ENCODE data around the gene DUT. TPM values are rescaled to one million over a fixed set of nuclear protein-coding genes. Genes with fewer than 3 reads are reported as not detected.

DUT gene
- total RNA-seq, 1 experiment from 2014 or later: 155 TPM

DNA sequence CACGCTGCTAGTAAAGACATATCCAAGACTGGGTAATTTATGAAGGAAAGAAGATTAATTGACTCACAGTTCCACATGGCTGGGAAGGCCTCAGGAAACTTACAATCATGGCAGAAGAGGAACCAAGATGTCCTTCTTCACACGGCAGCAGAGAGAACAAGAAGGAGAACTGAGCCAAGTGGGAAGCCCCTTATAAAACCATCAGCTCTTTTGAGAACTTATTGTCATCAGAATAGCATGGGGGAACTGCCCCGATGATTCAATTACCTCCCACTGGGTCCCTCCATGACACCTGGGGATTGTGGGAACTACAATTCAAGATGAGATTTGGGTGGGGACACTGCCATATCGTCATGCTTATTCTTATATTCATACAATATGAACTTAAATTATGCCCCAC lies 49.0 kb downstream of the DUT start:
- Histone ChIP-seq H3K36me3 (ENCODE audit: insufficient read depth, low read length) (no peaks in the 10 kb centered on the region), H3K79me2 (ENCODE audit: low read length) (no peaks in the 10 kb centered on the region), H3K9ac (ENCODE audit: low read length) (no peak overlapping the region), H2AFZ (ENCODE audit: low read length) (no peak overlapping the region), H3K27ac (ENCODE audit: low read length) (no peak overlapping the region), H3K9me2 (replicated peaks; ENCODE audit: insufficient read depth, low read length) (no peaks in the 10 kb centered on the region), H3K4me2 (ENCODE audit: low read depth, low read length, poor library complexity, severe bottlenecking) (no peak overlapping the region), H3K9me3 (ENCODE audit: low read length) (no peaks in the 10 kb centered on the region), H3K27me3 (ENCODE audit: low read length) (no peaks in the 10 kb centered on the region), H3K4me3 (ENCODE audit: low read length) (no peak overlapping the region), H3K4me1 (ENCODE audit: low read length) (no peaks in the 10 kb centered on the region), H4K20me1 (ENCODE audit: insufficient read depth, low read depth, low read length) (no peaks in the 10 kb centered on the region)
- no peak for DNase-seq

DNA sequence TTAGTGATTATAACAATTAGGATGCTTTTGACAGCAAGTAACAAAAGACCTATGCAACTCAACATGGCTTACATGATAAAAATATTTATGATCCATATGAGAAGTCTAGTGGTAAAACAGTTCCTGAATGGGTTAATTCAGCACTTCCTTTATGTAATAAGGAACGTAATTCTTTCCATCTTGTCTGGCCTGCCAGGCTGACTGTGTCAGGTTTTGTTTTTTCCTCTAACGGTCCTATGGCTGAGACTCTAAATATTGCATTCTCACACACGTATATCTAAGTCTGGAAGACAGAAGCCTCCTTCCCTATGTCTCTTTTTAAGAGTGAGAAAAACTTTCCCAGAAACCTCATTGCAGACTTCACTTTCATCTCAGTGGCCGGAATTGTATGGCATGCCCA lies 50.6 kb downstream of the DUT start:
- Histone ChIP-seq H3K9me2 (replicated peaks; ENCODE audit: insufficient read depth, low read length) (no peaks in the 10 kb centered on the region), H2AFZ (ENCODE audit: low read length) (no peak overlapping the region), H3K36me3 (ENCODE audit: insufficient read depth, low read length) (no peaks in the 10 kb centered on the region), H3K4me3 (ENCODE audit: low read length) (no peak overlapping the region), H3K9ac (ENCODE audit: low read length) (no peak overlapping the region), H3K79me2 (ENCODE audit: low read length) (no peaks in the 10 kb centered on the region), H3K4me2 (ENCODE audit: low read depth, low read length, poor library complexity, severe bottlenecking) (no peak overlapping the region), H3K27ac (ENCODE audit: low read length) (no peak overlapping the region), H3K4me1 (ENCODE audit: low read length) (no peaks in the 10 kb centered on the region), H4K20me1 (ENCODE audit: insufficient read depth, low read depth, low read length) (no peaks in the 10 kb centered on the region), H3K9me3 (ENCODE audit: low read length) (no peaks in the 10 kb centered on the region), H3K27me3 (ENCODE audit: low read length) (no peaks in the 10 kb centered on the region)
- no peak for DNase-seq

DNA sequence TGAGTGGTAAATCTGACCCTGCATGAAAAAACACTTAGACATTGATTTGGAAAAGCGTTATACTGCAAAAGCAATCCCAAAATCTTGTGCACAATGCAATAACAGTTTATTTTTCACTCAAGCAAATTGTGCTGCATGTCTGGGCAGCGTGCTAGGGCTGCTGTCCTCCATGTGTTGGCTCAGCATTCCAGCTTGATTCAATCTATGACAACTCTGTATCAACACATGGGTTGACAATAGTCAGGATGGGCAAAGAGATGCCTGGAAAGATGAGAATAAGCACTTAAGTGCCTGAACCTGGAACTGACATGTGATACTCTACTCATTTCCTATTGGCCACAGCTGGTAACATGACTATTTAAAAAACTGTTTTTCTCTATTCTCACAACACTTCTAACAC lies 51.8 kb downstream of the DUT start:
- no peaks in the 10 kb centered on the region for H3K4me1 ChIP-seq (ENCODE audit: low read length)
- no peaks in the 10 kb centered on the region for H3K27me3 ChIP-seq (ENCODE audit: low read length)
- H3K4me3 ChIP-seq (ENCODE audit: low read length): no peak overlapping the region
- no peaks in the 10 kb centered on the region for H3K79me2 ChIP-seq (ENCODE audit: low read length)
- no peak overlapping the region for H3K9ac ChIP-seq (ENCODE audit: low read length)
- H3K9me2 ChIP-seq (replicated peaks; ENCODE audit: insufficient read depth, low read length): no peaks in the 10 kb centered on the region
- H3K4me2 ChIP-seq (ENCODE audit: low read depth, low read length, poor library complexity, severe bottlenecking): no peak overlapping the region
- H3K9me3 ChIP-seq (ENCODE audit: low read length): no peaks in the 10 kb centered on the region
- H3K27ac ChIP-seq (ENCODE audit: low read length): no peak overlapping the region
- H2AFZ ChIP-seq (ENCODE audit: low read length): no peak overlapping the region
- DNase-seq: no peak
- H4K20me1 ChIP-seq (ENCODE audit: insufficient read depth, low read depth, low read length): no peaks in the 10 kb centered on the region
- no peaks in the 10 kb centered on the region for H3K36me3 ChIP-seq (ENCODE audit: insufficient read depth, low read length)

DNA sequence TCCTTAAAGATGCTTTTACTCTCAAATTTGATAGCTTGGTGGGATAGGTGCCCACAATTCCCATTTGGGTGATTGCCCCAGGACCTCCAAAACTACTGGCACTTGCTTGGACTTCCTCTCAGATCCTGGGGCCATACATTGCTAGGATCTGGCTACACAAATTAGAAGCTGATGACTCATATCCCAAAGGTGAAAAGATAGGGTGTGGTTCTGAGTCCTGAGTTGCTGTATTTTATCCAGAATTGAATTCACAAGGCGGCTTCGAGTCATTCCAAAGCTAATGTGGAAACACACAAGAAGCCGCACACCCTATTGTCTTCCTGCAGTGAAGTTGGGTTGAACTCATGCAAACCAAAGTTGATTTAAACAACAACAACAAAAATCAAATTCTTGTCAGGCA lies 53.4 kb downstream of the DUT start:
- Histone ChIP-seq H3K4me2 (ENCODE audit: low read depth, low read length, poor library complexity, severe bottlenecking) (no peak overlapping the region), H3K79me2 (ENCODE audit: low read length) (no peaks in the 10 kb centered on the region), H3K9me2 (replicated peaks; ENCODE audit: insufficient read depth, low read length) (no peaks in the 10 kb centered on the region), H4K20me1 (ENCODE audit: insufficient read depth, low read depth, low read length) (no peaks in the 10 kb centered on the region), H3K27ac (ENCODE audit: low read length) (no peak overlapping the region), H2AFZ (ENCODE audit: low read length) (no peak overlapping the region), H3K4me3 (ENCODE audit: low read length) (no peak overlapping the region), H3K9ac (ENCODE audit: low read length) (no peak overlapping the region), H3K9me3 (ENCODE audit: low read length) (no peaks in the 10 kb centered on the region), H3K4me1 (ENCODE audit: low read length) (no peaks in the 10 kb centered on the region), H3K27me3 (ENCODE audit: low read length) (no peaks in the 10 kb centered on the region), H3K36me3 (ENCODE audit: insufficient read depth, low read length) (no peaks in the 10 kb centered on the region)
- no peak for DNase-seq

DNA sequence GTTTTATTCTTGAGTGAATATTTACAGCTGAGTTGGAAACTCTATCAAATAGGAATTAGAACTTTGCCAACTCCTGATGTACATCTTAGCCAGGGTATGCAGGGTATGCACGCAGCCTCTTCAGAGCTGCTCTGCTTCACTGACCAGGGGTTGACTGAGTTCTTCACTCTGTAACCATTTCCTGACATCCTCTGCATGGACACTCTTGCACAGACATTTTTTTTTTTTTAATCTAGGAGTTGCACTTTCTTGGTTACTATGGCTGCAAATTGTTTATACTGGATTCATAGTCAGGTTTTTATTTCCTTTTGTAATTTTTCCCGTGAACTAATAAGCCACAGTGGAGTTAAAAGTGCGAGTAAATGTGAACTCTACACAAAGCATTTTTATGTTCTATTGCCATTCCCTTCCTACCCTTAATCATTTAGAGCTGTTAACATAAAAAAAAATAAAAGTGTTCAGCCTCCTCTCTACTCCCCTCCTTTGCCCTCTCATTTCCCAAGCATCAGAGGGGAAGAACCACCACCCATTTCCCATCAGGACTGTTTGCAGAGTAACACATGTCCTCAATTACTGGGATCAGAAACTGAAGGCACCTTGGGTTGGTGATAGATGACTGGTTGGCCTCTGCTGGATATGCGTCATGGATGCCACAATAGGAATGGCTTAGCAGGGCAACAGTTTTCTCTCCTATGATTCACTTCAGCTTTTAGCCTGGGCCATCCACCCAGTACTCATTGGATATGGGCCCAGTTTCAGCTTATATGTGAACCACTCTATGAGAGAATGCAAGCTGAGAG lies 54.0 kb downstream of the DUT start:
- no peak overlapping the region for H3K27ac ChIP-seq (ENCODE audit: low read length)
- no peak overlapping the region for H3K9ac ChIP-seq (ENCODE audit: low read length)
- no peaks in the 10 kb centered on the region for H3K36me3 ChIP-seq (ENCODE audit: insufficient read depth, low read length)
- H4K20me1 ChIP-seq (ENCODE audit: insufficient read depth, low read depth, low read length): no peaks in the 10 kb centered on the region
- no peak overlapping the region for H3K4me2 ChIP-seq (ENCODE audit: low read depth, low read length, poor library complexity, severe bottlenecking)
- H3K79me2 ChIP-seq (ENCODE audit: low read length): no peaks in the 10 kb centered on the region
- no peaks in the 10 kb centered on the region for H3K9me2 ChIP-seq (replicated peaks; ENCODE audit: insufficient read depth, low read length)
- no peaks in the 10 kb centered on the region for H3K9me3 ChIP-seq (ENCODE audit: low read length)
- no peak overlapping the region for H3K4me3 ChIP-seq (ENCODE audit: low read length)
- H2AFZ ChIP-seq (ENCODE audit: low read length): no peak overlapping the region
- no peaks in the 10 kb centered on the region for H3K4me1 ChIP-seq (ENCODE audit: low read length)
- no peak for DNase-seq
- H3K27me3 ChIP-seq (ENCODE audit: low read length): no peaks in the 10 kb centered on the region

DNA sequence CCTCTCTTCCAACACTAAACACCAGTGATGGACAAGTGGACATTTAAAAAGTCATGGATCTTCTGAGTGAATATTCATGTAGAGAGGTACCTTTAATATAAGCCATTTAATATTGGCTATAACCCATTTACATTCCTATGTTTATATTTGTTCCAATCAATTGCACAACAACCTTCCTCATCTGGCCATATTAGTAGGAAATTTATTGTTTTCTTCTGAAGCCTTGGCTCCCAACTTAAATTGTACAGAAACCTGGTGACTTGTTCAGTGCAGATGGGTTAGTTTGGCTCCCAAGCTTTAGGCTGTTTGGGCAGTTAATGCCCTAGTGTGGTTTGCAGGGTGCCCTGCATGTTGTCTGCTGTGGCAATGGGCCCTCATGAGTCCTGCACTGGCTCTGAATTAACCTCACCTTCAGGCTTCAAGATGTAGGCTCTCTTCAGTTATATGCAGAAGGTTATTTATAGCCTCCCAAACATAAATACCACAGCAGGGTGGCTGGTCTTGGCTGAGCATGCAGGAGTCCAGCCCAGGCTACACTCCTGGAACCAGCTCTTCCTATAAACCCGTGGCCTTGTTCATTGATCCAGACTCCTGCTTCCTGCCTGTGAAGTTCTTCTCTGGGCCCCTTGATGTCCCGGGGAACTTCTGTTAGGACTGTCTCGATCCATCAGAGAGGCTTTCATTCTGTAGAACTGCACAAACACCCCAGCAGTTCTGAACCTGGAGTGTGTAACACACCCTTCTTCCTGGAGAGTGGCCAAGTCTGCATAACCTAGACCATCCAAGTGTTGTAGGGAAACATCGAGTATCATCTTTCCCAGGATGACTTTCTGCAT lies 57.0 kb downstream of the DUT start:
- H4K20me1 ChIP-seq (ENCODE audit: insufficient read depth, low read depth, low read length): no peaks in the 10 kb centered on the region
- H3K4me3 ChIP-seq (ENCODE audit: low read length): no peak overlapping the region
- H3K4me2 ChIP-seq (ENCODE audit: low read depth, low read length, poor library complexity, severe bottlenecking): no peak overlapping the region
- H3K27ac ChIP-seq (ENCODE audit: low read length): no peak overlapping the region
- H3K79me2 ChIP-seq (ENCODE audit: low read length): no peaks in the 10 kb centered on the region
- no peaks in the 10 kb centered on the region for H3K4me1 ChIP-seq (ENCODE audit: low read length)
- no peaks in the 10 kb centered on the region for H3K9me2 ChIP-seq (replicated peaks; ENCODE audit: insufficient read depth, low read length)
- H3K36me3 ChIP-seq (ENCODE audit: insufficient read depth, low read length): no peaks in the 10 kb centered on the region
- H2AFZ ChIP-seq (ENCODE audit: low read length): no peak overlapping the region
- no peak for DNase-seq
- H3K27me3 ChIP-seq (ENCODE audit: low read length): no peaks in the 10 kb centered on the region
- H3K9ac ChIP-seq (ENCODE audit: low read length): no peak overlapping the region
- H3K9me3 ChIP-seq (ENCODE audit: low read length): no peaks in the 10 kb centered on the region

DNA sequence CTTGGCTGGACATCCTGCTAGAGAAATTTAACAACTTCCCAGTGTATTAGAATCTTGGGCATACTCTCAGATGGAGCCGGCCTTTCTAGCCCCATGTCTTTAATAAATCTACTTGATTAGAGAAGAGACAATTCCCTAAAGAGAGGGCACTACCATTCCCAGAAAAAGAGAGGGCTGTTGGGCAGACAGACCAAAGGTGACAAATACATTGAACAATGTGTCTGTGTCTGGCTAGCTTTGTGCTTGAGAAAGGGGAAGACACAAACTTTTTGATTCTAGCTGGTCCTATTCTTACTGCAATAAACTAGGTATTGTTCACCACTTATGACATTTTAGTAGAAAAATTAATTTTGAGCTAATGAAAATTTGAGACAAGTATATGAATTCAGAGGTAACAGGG lies 57.7 kb downstream of the DUT start:
- no peaks in the 10 kb centered on the region for H3K9me3 ChIP-seq (ENCODE audit: low read length)
- no peak for DNase-seq
- H3K27me3 ChIP-seq (ENCODE audit: low read length): no peaks in the 10 kb centered on the region
- no peaks in the 10 kb centered on the region for H3K36me3 ChIP-seq (ENCODE audit: insufficient read depth, low read length)
- no peak overlapping the region for H2AFZ ChIP-seq (ENCODE audit: low read length)
- H3K79me2 ChIP-seq (ENCODE audit: low read length): no peaks in the 10 kb centered on the region
- no peak overlapping the region for H3K4me3 ChIP-seq (ENCODE audit: low read length)
- no peaks in the 10 kb centered on the region for H4K20me1 ChIP-seq (ENCODE audit: insufficient read depth, low read depth, low read length)
- no peak overlapping the region for H3K9ac ChIP-seq (ENCODE audit: low read length)
- H3K27ac ChIP-seq (ENCODE audit: low read length): no peak overlapping the region
- no peaks in the 10 kb centered on the region for H3K9me2 ChIP-seq (replicated peaks; ENCODE audit: insufficient read depth, low read length)
- H3K4me1 ChIP-seq (ENCODE audit: low read length): no peaks in the 10 kb centered on the region
- no peak overlapping the region for H3K4me2 ChIP-seq (ENCODE audit: low read depth, low read length, poor library complexity, severe bottlenecking)

DNA sequence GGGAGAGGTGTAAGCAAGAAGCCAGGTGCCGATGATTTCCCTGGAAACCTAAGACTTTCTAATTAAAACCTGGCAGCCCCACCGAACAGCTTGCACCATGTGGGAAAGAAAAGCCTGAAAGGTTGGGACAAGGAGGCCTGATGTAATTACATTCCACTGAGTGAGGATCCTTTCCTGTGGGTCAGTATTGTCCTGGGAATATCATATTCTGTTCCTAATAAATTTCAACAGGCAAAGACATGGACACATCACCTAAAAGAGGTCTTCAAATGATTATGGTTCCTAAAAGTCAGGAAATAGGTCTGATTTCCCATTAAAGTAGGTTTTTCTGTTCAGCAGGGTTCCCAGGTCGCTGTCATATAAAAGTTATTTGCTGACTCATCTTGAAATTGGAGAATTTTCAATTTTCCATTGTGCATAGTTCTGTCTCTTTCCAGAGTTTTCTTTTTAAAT lies 58.5 kb downstream of the DUT start:
- Histone ChIP-seq H3K79me2 (ENCODE audit: low read length) (no peaks in the 10 kb centered on the region), H3K9me3 (ENCODE audit: low read length) (no peaks in the 10 kb centered on the region), H3K4me2 (ENCODE audit: low read depth, low read length, poor library complexity, severe bottlenecking) (no peak overlapping the region), H3K4me3 (ENCODE audit: low read length) (no peak overlapping the region), H3K4me1 (ENCODE audit: low read length) (no peaks in the 10 kb centered on the region), H3K9ac (ENCODE audit: low read length) (no peak overlapping the region), H3K36me3 (ENCODE audit: insufficient read depth, low read length) (no peaks in the 10 kb centered on the region), H3K27me3 (ENCODE audit: low read length) (no peaks in the 10 kb centered on the region), H3K27ac (ENCODE audit: low read length) (no peak overlapping the region), H3K9me2 (replicated peaks; ENCODE audit: insufficient read depth, low read length) (no peaks in the 10 kb centered on the region), H4K20me1 (ENCODE audit: insufficient read depth, low read depth, low read length) (no peaks in the 10 kb centered on the region), H2AFZ (ENCODE audit: low read length) (no peak overlapping the region)
- DNase-seq: no peak

Data from Karpas-422 (cell line).